ENCODE measurements around the gene ITM2C.

DNA sequence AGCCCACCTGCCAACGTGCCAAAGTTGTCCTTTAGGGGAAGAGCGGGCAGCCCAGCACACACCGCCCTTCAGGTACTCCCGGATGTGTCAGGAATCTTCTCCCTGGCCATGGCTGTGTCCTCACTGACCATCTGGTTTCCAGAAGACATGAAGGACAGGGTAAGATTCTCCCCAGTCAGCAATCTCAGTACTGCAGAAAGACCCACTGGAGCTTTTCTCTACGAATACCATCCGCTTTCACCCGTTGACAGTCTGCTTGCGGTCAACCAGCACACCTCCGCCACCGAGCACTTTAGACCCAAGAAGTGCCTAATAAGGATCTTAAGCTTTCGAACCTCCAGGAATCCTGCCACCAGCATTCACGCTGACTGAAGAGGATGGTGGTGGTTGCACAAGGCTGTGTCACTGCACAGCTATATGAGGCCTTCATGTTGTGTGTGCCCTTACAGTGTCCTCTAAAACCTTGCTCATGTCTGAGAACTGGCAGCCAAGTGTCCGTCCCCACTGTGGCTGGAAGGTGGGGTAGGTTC lies 42.7 kb upstream of the ITM2C start:
- TF ChIP-seq, protein P1, sequence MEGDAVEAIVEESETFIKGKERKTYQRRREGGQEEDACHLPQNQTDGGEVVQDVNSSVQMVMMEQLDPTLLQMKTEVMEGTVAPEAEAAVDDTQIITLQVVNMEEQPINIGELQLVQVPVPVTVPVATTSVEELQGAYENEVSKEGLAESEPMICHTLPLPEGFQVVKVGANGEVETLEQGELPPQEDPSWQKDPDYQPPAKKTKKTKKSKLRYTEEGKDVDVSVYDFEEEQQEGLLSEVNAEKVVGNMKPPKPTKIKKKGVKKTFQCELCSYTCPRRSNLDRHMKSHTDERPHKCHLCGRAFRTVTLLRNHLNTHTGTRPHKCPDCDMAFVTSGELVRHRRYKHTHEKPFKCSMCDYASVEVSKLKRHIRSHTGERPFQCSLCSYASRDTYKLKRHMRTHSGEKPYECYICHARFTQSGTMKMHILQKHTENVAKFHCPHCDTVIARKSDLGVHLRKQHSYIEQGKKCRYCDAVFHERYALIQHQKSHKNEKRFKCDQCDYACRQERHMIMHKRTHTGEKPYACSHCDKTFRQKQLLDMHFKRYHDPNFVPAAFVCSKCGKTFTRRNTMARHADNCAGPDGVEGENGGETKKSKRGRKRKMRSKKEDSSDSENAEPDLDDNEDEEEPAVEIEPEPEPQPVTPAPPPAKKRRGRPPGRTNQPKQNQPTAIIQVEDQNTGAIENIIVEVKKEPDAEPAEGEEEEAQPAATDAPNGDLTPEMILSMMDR (conservative IDR thresholded peaks at IDR 0.05; ENCODE audit: low read length), result no peak
- no peak for TF ChIP-seq EZH2phosphoT487 (IDR thresholded peaks at IDR 0.05; ENCODE audit: borderline replicate concordance)
